OCI-LY7 (cell line): ENCODE results near the gene OXCT1. TPM values are rescaled to one million over a fixed set of nuclear protein-coding genes. Genes with fewer than 3 reads are reported as not detected.

ENCODE experiments used
- BruUV-seq: library from RNA; stranded (reverse); fragments of 400-500 nt; replicated peaks from 2 replicates; lab custom pipeline; 2021; lab: Mats Ljungman, UMichigan
- CTCF ChIA-PET: fragments of 300-600 bp; sonication (Branson Sonifier 250); formaldehyde crosslinking; loops from one replicate; lab custom pipeline; 2022; ENCODE audit warnings: antibody characterized with exemption; ENCODE audit not compliant: unreplicated experiment; lab: Charles Lee
- POLR2A ChIA-PET: fragments of 300-600 bp; sonication (Branson Sonifier 250); formaldehyde crosslinking; loops from one replicate; lab custom pipeline; 2022; ENCODE audit warnings: antibody characterized with exemption; lab: Charles Lee
- DNase-seq: peaks from one replicate; pipeline ENCODE4 v3.0.0-alpha.2; 2015; ENCODE audit warnings: low spot score
- H2AFZ ChIP-seq: fragments of 200-600 bp; sonication (generic), shearing (Covaris generic); 2 replicates; pipeline ENCODE4 v1.6.1; 2014; ENCODE audit warnings: mild to moderate bottlenecking, antibody characterized with exemption, low read length, moderate library complexity
- H3K27ac ChIP-seq: fragments of 200-600 bp; sonication (generic); 2 replicates; pipeline ENCODE4 v1.5.1; 2014; ENCODE audit warnings: mixed run types, low read depth, mild to moderate bottlenecking, moderate library complexity, low read length, inconsistent platforms; ENCODE audit not compliant: poor library complexity, severe bottlenecking
- H3K36me3 ChIP-seq: fragments of 200-600 bp; sonication (generic); 2 replicates; pipeline ENCODE4 v1.6.1; 2014; ENCODE audit warnings: mild to moderate bottlenecking, antibody characterized with exemption, low read length, moderate library complexity, mixed read lengths; ENCODE audit not compliant: insufficient read depth
- H3K4me1 ChIP-seq: fragments of 200-600 bp; sonication (generic); 2 replicates; pipeline ENCODE4 v1.5.1; 2014; ENCODE audit warnings: mild to moderate bottlenecking, low read length; ENCODE audit not compliant: insufficient read depth, poor library complexity, severe bottlenecking
- H3K4me2 ChIP-seq: fragments of 200-600 bp; sonication (generic); 2 replicates; pipeline ENCODE4 v1.6.1; 2014; ENCODE audit warnings: mild to moderate bottlenecking, low read length
- H3K4me3 ChIP-seq: fragments of 200-600 bp; sonication (generic); 2 replicates; pipeline ENCODE4 v1.5.1; 2014; ENCODE audit warnings: mild to moderate bottlenecking, low read depth, low read length; ENCODE audit not compliant: poor library complexity, severe bottlenecking
- H3K79me2 ChIP-seq: fragments of 200-600 bp; sonication (generic); 2 replicates; pipeline ENCODE4 v1.6.1; 2016; ENCODE audit warnings: low read depth, mild to moderate bottlenecking, low read length, moderate library complexity, mixed read lengths; ENCODE audit not compliant: insufficient read depth
- H3K9me2 ChIP-seq: fragments of 200-600 bp; sonication (generic); 2 replicates; pipeline ENCODE4 v1.6.1; 2016; ENCODE audit warnings: mild to moderate bottlenecking, low read length, mixed read lengths; ENCODE audit not compliant: insufficient read depth
- H3K9me3 ChIP-seq: fragments of 200-600 bp; sonication (generic); 2 replicates; pipeline ENCODE4 v1.6.1; 2014; ENCODE audit warnings: mild to moderate bottlenecking, mixed run types, low read length, mixed read lengths
- H4K20me1 ChIP-seq: fragments of 200-600 bp; sonication (generic); 2 replicates; pipeline ENCODE4 v1.6.1; 2014; ENCODE audit warnings: mild to moderate bottlenecking, antibody characterized with exemption, low read length, moderate library complexity, mixed read lengths; ENCODE audit not compliant: insufficient read depth
- CTCF ChIP-seq: fragments of 200-600 bp; sonication (generic); conservative IDR thresholded peaks from 2 replicates; pipeline ENCODE4 v1.5.1; 2014; ENCODE audit warnings: mild to moderate bottlenecking, antibody characterized with exemption, low read length, moderate library complexity, mixed read lengths
- EZH2phosphoT487 ChIP-seq: fragments of 200-600 bp; sonication (generic); IDR thresholded peaks from 2 replicates; pipeline ENCODE4 v1.6.1; 2018; ENCODE audit warnings: low read depth, borderline replicate concordance, mild to moderate bottlenecking, mixed run types, antibody characterized with exemption, low read length, moderate library complexity, mixed read lengths
- intact Hi-C: fragments of 100-400 bp; cut with micrococcal nuclease; formaldehyde crosslinking; loops from one replicate; pipeline ENCODE4 v1.10.0; 2022; ENCODE audit not compliant: unreplicated experiment
- total RNA-seq, 2 experiments: library from RNA; depleted of rRNA in 1 of 2; stranded (reverse); fragments of >200 nt in 1 of 2; shearing (Covaris generic) in 1 of 2; gene quantifications; 2 replicates each; pipeline ENCODE4 v1.2.3, GENCODE V29; 2014 to 2022

Gene OXCT1
- total RNA-seq, 2 experiments from 2014 or later = 27.0 to 43.4 TPM

- no peak overlapping the region for H3K27ac ChIP-seq
- no peaks in the 10 kb centered on the region for H3K9me2 ChIP-seq
- CTCF ChIA-PET = no interaction called here
- BruUV-seq = no TSS peak
- POLR2A ChIA-PET = interaction anchor here (0.6 kb wide), 1 partner anchor 336 kb away, joined by 3 read pairs; no protein-coding TSS in a partner anchor
- no peak for DNase-seq
- H2AFZ ChIP-seq = no peak overlapping the region
- intact Hi-C loops = no loop called here
- no peaks in the 10 kb centered on the region for H4K20me1 ChIP-seq
- TF ChIP-seq CTCF = no peak
- no peaks in the 10 kb centered on the region for H3K4me1 ChIP-seq
- peaks cover 24% of the 10 kb centered on the region for H3K36me3 ChIP-seq
- H3K9me3 ChIP-seq = no peaks in the 10 kb centered on the region
- H3K79me2 ChIP-seq = no peaks in the 10 kb centered on the region
- H3K4me3 ChIP-seq = no peak overlapping the region
- H3K4me2 ChIP-seq = no peak overlapping the region
Observed at GRCh38 chr5:41764650-41765049, 105.6 kb downstream of the OXCT1 start.

GRCh38 chr5:41763574-41763973, 106.7 kb downstream of the OXCT1 start:
- no peaks in the 10 kb centered on the region for H3K79me2 ChIP-seq
- no peak overlapping the region for H2AFZ ChIP-seq
- no peaks in the 10 kb centered on the region for H3K9me3 ChIP-seq
- TF ChIP-seq EZH2phosphoT487 (no peak), CTCF (no peak)
- no peaks in the 10 kb centered on the region for H3K9me2 ChIP-seq
- H3K27ac ChIP-seq = no peak overlapping the region
- no peak for DNase-seq
- no TSS peak for BruUV-seq
- peaks cover 35% of the 10 kb centered on the region for H3K36me3 ChIP-seq
- intact Hi-C loops = no loop called here
- no peak overlapping the region for H3K4me3 ChIP-seq
- ChIA-PET CTCF (no interaction called here), POLR2A (no interaction called here)
- no peaks in the 10 kb centered on the region for H4K20me1 ChIP-seq
- no peaks in the 10 kb centered on the region for H3K4me1 ChIP-seq
- no peak overlapping the region for H3K4me2 ChIP-seq

- no TSS peak for BruUV-seq
- H2AFZ ChIP-seq = no peak overlapping the region
- no peaks in the 10 kb centered on the region for H3K9me2 ChIP-seq
- H3K4me1 ChIP-seq = no peaks in the 10 kb centered on the region
- no peak overlapping the region for H3K27ac ChIP-seq
- DNase-seq = no peak
- ChIA-PET POLR2A (no interaction called here), CTCF (no interaction called here)
- H3K4me2 ChIP-seq = no peak overlapping the region
- no peak overlapping the region for H3K4me3 ChIP-seq
- H3K79me2 ChIP-seq = no peaks in the 10 kb centered on the region
- no peaks in the 10 kb centered on the region for H3K9me3 ChIP-seq
- no peaks in the 10 kb centered on the region for H4K20me1 ChIP-seq
- intact Hi-C loops = no loop called here
- H3K36me3 ChIP-seq = peaks cover 36% of the 10 kb centered on the region
- TF ChIP-seq CTCF (no peak), EZH2phosphoT487 (no peak)
Observed at GRCh38 chr5:41763081-41763480, 107.1 kb downstream of the OXCT1 start.
